Panc1 (cell line): Measurements from ENCODE around the gene SNRNP70.

Source experiments
- SIN3A ChIP-seq: IDR thresholded peaks from 2 replicates; pipeline ENCODE4 v1.6.1; 2012; ENCODE audit warnings: low read depth, mild to moderate bottlenecking, low read length, moderate library complexity, borderline replicate concordance; ENCODE audit not compliant: insufficient read depth
- TF ChIP-seq, protein P1 (sequence below), 2 experiments: IDR thresholded peaks; 2 replicates each; pipeline ENCODE4 v1.6.1; 2011 to 2012; ENCODE audit warnings: low read depth in 2 of 2, control low read depth in 1 of 2, low read length in 1 of 2, mild to moderate bottlenecking in 1 of 2, moderate library complexity in 1 of 2; ENCODE audit not compliant: insufficient read depth in 1 of 2
- TF ChIP-seq, protein P2 (sequence below): fragments of 450-650 bp; IDR thresholded peaks from 2 replicates; pipeline ENCODE4 v1.5.1; 2017; ENCODE audit warnings: mild to moderate bottlenecking

DNA sequence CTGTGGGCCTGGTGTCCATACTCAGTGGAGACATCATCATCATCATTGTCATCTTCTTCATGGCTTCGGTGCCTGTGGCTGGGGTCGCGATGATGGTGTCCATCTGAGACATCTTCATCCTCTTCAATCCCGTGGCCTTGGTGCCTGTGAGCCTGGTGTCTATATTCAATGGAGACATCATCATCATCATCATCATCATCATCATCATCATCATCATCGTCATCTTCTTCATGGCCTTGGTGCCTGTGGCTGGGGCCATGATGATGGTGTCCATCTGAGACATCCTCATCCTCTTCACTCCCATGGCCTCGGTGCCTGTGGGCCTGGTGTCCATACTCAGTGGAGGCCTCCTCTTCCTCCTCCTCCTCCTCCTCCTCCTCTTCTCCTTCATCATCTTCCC is 69.0 kb downstream of the SNRNP70 start:
- TF ChIP-seq, protein P1, sequence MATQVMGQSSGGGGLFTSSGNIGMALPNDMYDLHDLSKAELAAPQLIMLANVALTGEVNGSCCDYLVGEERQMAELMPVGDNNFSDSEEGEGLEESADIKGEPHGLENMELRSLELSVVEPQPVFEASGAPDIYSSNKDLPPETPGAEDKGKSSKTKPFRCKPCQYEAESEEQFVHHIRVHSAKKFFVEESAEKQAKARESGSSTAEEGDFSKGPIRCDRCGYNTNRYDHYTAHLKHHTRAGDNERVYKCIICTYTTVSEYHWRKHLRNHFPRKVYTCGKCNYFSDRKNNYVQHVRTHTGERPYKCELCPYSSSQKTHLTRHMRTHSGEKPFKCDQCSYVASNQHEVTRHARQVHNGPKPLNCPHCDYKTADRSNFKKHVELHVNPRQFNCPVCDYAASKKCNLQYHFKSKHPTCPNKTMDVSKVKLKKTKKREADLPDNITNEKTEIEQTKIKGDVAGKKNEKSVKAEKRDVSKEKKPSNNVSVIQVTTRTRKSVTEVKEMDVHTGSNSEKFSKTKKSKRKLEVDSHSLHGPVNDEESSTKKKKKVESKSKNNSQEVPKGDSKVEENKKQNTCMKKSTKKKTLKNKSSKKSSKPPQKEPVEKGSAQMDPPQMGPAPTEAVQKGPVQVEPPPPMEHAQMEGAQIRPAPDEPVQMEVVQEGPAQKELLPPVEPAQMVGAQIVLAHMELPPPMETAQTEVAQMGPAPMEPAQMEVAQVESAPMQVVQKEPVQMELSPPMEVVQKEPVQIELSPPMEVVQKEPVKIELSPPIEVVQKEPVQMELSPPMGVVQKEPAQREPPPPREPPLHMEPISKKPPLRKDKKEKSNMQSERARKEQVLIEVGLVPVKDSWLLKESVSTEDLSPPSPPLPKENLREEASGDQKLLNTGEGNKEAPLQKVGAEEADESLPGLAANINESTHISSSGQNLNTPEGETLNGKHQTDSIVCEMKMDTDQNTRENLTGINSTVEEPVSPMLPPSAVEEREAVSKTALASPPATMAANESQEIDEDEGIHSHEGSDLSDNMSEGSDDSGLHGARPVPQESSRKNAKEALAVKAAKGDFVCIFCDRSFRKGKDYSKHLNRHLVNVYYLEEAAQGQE (IDR thresholded peaks at IDR 0.05; ENCODE audit: insufficient read depth in 1 of 2, low read depth in 2 of 2, low read length in 1 of 2): no peak
- TF ChIP-seq, protein P2, sequence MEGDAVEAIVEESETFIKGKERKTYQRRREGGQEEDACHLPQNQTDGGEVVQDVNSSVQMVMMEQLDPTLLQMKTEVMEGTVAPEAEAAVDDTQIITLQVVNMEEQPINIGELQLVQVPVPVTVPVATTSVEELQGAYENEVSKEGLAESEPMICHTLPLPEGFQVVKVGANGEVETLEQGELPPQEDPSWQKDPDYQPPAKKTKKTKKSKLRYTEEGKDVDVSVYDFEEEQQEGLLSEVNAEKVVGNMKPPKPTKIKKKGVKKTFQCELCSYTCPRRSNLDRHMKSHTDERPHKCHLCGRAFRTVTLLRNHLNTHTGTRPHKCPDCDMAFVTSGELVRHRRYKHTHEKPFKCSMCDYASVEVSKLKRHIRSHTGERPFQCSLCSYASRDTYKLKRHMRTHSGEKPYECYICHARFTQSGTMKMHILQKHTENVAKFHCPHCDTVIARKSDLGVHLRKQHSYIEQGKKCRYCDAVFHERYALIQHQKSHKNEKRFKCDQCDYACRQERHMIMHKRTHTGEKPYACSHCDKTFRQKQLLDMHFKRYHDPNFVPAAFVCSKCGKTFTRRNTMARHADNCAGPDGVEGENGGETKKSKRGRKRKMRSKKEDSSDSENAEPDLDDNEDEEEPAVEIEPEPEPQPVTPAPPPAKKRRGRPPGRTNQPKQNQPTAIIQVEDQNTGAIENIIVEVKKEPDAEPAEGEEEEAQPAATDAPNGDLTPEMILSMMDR: no peak
- TF ChIP-seq SIN3A: no peak
